IPS-NIHi7 (cell line): Measurements from ENCODE around the gene TPRG1.

Experiments
- DNase-seq: peaks from one replicate; pipeline ENCODE4 v3.0.0; 2012; ENCODE audit warnings: mixed read lengths; ENCODE audit errors: extremely low spot score

The TPRG1 gene

GRCh38 chr3:189229196-189229828, 57.5 kb downstream of the TPRG1 start:
- no peak for DNase-seq

DNA sequence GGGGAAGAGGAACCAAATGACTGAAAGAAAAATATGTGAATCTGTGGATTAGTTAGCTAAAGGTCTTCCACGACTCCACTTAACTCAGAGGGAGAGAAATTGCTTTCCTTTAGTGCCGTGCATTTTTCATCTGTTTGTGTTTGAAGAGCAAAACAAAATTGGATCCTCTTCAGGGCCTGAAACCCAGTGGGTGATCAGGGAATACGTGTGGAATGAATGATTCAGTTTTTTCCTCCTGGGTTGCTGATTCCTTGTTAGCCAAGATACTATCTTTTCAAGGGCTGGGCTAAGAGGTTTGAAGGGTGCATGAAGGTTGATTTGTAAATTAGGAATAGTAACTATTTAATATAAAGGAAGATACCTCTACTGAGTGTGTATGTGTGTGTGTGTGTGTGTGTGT, 61.0 kb downstream of the TPRG1 start:
- DNase-seq = no peak

DNA sequence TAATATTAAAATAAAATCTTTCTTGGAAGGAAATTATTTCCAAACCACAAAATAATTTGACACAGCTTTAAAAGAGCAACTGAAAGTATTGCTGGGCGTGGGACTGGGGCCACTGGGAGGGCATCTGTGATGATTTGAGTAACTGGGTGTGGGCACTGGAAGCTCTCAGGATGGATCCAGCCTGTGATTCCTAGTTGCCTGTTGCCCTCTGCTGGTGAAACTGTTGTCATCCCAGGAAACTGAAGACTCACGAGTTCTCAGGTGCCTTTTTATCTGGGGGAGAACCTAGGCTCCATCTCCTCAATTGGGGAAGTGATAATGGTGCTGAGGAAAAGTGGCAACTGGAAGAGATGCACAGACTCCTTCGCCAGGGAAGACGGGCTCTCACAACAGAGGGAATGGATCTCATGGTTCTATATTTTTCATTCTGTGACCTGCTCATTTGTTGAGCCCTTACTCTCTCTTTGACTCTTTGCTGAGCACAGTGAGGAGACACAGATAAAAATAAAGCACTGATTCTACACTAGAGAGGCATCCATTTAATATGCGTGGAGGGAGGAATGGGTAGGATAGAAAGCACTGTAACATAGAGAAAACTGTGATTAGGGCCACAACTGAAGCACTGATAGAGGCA, 61.6 kb downstream of the TPRG1 start:
- DNase-seq = peak; percentile 79

- no peak for DNase-seq
Measured at GRCh38 chr3:189235214-189235613, 63.4 kb downstream of the TPRG1 start.

DNA sequence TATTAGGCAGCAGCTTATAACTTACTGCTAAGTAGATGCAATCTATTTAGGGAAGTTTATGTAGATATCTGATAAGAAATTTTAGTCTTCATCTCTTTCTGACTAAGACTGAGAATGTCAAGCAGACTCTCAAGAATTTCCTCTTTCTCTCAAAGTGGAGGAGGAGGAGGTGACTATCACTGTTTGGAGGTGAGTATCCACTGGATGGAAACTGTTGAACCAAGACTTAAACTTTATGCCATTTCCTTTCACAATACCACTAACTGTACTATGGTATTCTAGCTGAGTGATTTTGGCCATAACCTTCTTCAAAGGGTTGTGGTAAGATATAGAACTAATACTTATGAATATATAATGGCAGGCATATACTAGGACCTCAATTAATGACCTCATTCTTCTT, 64.6 kb downstream of the TPRG1 start:
- DNase-seq = no peak

- DNase-seq = no peak
Measured at GRCh38 chr3:189237526-189237925, 65.8 kb downstream of the TPRG1 start.

DNA sequence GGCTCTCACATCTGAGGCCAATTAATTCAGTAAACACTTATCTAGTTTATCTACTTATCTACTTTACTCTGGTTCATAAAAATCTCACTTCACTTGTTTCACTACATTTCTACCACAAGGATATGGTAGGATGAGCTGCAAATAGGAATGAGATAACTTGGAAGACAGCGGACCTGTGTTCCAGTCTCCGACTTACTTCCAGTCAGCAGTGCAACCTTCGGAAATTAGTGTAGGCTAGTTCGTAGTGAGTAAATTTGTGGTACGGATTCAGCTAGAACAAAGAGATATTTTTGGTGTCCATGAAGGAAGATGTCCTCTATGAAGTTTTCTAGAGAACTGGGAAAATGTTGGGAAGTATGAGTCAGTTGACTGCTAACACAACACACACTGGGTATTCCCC, 66.3 kb downstream of the TPRG1 start:
- DNase-seq = no peak

GRCh38 chr3:189239616-189240015, 67.8 kb downstream of the TPRG1 start:
- DNase-seq = no peak

DNA sequence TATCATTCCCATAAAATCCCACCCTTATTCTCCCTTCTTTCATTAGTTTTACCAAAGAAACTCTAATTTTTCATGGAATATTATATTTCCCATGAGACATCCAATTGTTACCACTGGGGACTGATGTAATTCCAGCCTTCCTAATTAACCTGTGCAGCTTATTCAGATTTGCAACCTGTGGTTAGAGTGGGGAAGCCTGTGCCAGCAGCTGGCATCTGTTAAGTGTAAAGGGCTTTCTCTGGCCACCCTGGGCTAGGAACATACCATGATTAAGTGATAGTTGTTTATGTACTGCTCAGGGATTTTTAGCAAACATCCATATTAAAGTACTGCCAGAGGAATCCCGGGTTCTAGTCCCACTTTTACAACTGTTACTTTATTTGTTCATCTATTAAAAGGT, 78.2 kb downstream of the TPRG1 start:
- no peak for DNase-seq

GRCh38 chr3:189258261-189258660, 86.5 kb downstream of the TPRG1 start:
- no peak for DNase-seq

GRCh38 chr3:189260556-189261493, 89.1 kb downstream of the TPRG1 start:
- DNase-seq = no peak

DNA sequence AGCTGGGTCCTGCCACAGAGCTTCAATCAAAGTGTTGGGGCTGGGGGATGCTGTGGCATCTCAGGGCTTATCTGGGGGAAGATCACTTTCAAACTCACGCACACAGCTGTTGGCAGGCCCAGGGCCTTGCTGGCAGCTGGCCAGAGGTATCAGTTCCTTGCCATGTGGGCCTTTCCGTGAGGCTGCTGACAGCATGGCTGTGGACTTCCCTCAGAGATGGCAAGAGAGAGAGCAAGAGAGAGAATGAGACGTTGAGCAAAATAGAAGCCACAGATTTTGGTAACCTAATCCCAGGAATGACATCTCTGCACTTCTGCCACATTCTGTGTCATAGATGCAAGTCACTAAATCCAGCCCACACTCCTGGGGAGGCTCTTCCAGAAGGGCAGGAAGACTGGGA, 91.0 kb downstream of the TPRG1 start:
- DNase-seq = no peak

DNA sequence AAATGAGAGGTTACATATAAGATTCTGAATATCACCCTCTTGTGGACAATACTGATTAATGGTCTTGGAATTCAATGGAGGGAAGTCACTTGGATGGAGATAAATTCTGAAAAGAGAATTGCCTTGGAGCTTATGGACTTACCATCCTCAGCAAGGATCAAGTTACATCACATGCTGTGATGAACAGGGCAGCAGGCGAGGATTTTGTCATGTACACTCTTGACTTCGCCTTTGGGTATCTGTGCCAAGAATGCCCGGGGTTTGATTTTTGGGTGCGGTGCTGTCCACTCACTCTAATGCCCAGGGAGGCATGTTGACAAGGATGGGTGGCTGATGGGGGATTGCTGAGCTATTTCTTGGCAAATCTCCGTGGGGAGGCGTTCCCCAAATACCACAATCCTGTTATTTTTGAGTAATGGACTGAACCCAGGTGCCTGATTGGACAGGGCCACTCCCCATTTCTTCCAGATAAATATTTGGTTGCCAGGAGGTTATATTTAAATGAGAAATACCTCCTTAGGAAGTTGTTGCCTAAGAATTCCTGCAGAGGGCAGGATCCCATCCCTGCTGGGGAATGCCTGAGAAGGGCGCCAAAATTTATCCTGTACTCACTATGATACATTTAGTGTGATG, 96.3 kb downstream of the TPRG1 start:
- DNase-seq = peak; percentile 43

- no peak for DNase-seq
Measured at GRCh38 chr3:189269365-189269764, 97.6 kb downstream of the TPRG1 start.

DNA sequence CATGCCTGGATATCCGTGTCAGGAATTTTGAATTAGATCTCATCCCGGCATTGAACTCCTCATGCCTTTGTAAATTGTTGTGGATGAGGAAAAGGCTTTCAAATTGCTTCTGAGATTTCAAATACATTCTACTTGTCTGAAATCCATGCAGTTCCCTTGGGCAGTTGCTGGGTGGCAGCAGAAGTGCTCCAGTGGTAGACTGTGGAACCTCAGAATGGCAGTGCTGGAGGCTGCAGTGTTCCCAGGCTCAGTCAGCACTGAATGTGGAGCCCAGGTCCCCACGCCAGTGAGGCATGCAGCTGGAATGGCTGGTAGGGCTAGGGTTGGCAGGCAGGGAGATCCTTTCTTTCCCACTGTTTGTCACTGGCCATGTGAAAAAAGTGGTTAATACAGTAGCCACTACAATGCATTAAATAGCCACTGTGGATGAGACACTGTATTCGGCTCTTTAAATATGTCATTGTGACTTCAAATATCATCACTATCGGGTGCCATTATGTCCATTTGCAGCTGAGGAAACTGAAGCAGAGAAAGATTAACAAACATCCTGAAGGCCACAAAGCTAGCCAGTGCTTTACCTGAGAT, 98.6 kb downstream of the TPRG1 start:
- peak; percentile 60 for DNase-seq

GRCh38 chr3:189272500-189273119, 100.8 kb downstream of the TPRG1 start:
- peak; percentile 47 for DNase-seq

DNA sequence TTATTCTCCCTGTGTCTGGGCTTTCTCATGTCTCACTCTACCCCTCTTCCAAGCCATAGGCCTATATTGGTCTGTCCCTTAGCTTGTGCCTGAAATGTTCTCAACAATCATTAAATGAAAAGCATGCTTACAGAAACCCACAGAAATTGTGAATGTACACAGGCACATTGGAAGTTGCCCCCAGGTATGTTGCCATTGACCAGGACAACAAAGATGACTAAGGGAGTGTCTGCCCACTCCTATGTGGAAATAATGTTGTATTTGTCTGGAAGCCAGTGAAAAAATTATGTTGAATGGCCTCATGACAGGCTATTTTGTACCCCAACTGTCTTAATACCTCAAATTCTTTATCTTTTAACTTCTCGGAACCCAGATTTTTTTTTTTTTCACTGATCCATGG, 102.0 kb downstream of the TPRG1 start:
- DNase-seq = no peak

- DNase-seq = no peak
Measured at GRCh38 chr3:189275182-189275581, 103.4 kb downstream of the TPRG1 start.

DNA sequence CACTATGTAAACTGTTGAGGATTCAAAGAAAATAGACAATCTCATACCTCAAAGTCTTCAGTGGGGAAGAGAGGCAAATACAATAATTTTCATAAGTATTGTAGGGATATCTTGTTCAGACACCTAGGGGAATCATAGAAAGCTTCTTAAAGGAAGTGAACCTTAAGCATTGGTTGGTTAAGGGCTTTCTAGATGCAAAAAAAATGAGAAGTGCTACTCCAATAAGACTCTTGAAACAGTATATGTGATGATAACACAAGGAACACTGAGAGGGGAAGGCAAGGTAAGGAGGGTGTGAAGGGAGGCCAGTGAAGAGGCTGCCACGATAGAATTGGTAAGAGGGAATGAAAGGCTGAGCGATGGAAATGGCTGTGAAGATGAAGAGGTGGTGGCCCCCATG, 104.1 kb downstream of the TPRG1 start:
- DNase-seq = no peak

- no peak for DNase-seq
Measured at GRCh38 chr3:189276444-189277219, 104.9 kb downstream of the TPRG1 start.

- DNase-seq = no peak
Measured at GRCh38 chr3:189277711-189278110, 105.9 kb downstream of the TPRG1 start.
